Keratinocyte (primary cell): ENCODE data around the gene CFAP43. TPM values are rescaled to one million over a fixed set of nuclear protein-coding genes. Genes with fewer than 3 reads are reported as not detected.
A peak's percentile ranks its signal among the peaks of the same experiment; 100 is the strongest.

Experiments used
- DNase-seq: peaks from one replicate; pipeline ENCODE4 v3.0.0-alpha.2; 2011; ENCODE audit warnings: low read depth, missing footprints, low spot score
- FAIRE-seq: peaks from 2 replicates; lab custom pipeline; 2011; peaks lifted over from hg19 to GRCh38; lab: Jason Lieb, UNC
- H2AFZ ChIP-seq: 2 replicates; pipeline ENCODE4 v1.6.0; 2012; ENCODE audit warnings: low read length, control low read depth, inconsistent platforms; ENCODE audit not compliant: control insufficient read depth
- H3K27ac ChIP-seq: 2 replicates; pipeline ENCODE4 v1.5.1; 2011; ENCODE audit warnings: low read length; ENCODE audit not compliant: control insufficient read depth, insufficient read depth
- H3K27me3 ChIP-seq: 3 replicates; pipeline ENCODE4 v1.6.0; 2011; ENCODE audit warnings: low read length; ENCODE audit not compliant: control insufficient read depth, insufficient read depth; ENCODE audit errors: extremely low read depth
- H3K36me3 ChIP-seq, 2 experiments: 2 replicates in 1 of 2; 3 replicates in 1 of 2; pipeline ENCODE4 v1.5.1; 2011; ENCODE audit warnings: low read length in 2 of 2, mild to moderate bottlenecking in 1 of 2; ENCODE audit not compliant: control insufficient read depth in 2 of 2, insufficient read depth in 2 of 2; ENCODE audit errors: extremely low read depth in 1 of 2
- H3K4me1 ChIP-seq: 3 replicates; pipeline ENCODE4 v1.5.1; 2011; ENCODE audit warnings: low read length; ENCODE audit not compliant: control insufficient read depth, insufficient read depth; ENCODE audit errors: extremely low read depth
- H3K4me2 ChIP-seq: 3 replicates; pipeline ENCODE4 v1.6.0; 2011; ENCODE audit warnings: low read depth, low read length; ENCODE audit not compliant: control insufficient read depth, insufficient read depth; ENCODE audit errors: extremely low read depth
- H3K4me3 ChIP-seq, 3 experiments: fragments of 200-600 bp in 1 of 3; sonication (generic) in 1 of 3; 2 replicates in 2 of 3; 3 replicates in 1 of 3; pipeline ENCODE4 v1.5.1; 2011 to 2016; ENCODE audit warnings: low read length in 3 of 3, mild to moderate bottlenecking in 3 of 3, control low read depth in 2 of 3, inconsistent platforms in 1 of 3, low read depth in 1 of 3, mixed read lengths in 1 of 3, mixed run types in 1 of 3, moderate library complexity in 1 of 3; ENCODE audit not compliant: control insufficient read depth in 2 of 3, insufficient read depth in 2 of 3; ENCODE audit errors: extremely low read depth in 1 of 3
- H3K79me2 ChIP-seq: 2 replicates; pipeline ENCODE4 v1.6.0; 2012; ENCODE audit warnings: low read length; ENCODE audit not compliant: control insufficient read depth, insufficient read depth
- H3K9ac ChIP-seq: 3 replicates; pipeline ENCODE4 v1.6.0; 2011; ENCODE audit warnings: low read length; ENCODE audit not compliant: control insufficient read depth, insufficient read depth; ENCODE audit errors: extremely low read depth
- H3K9me1 ChIP-seq: 3 replicates; pipeline ENCODE4 v1.6.0; 2011; ENCODE audit warnings: low read length; ENCODE audit not compliant: control insufficient read depth, insufficient read depth; ENCODE audit errors: extremely low read depth
- H3K9me3 ChIP-seq: 2 replicates; pipeline ENCODE4 v1.5.1; 2012; ENCODE audit warnings: low read depth, low read length; ENCODE audit not compliant: control insufficient read depth
- H4K20me1 ChIP-seq: 3 replicates; pipeline ENCODE4 v1.6.0; 2011; ENCODE audit warnings: low read length; ENCODE audit not compliant: control insufficient read depth, insufficient read depth; ENCODE audit errors: extremely low read depth
- CTCF ChIP-seq, 3 experiments: IDR thresholded peaks in 1 of 3; conservative IDR thresholded peaks in 1 of 3; optimal IDR thresholded peaks in 1 of 3; 2 replicates in 2 of 3; 3 replicates in 1 of 3; pipeline versions ENCODE3 to v1.5.1; 2011; ENCODE audit warnings: low read length in 3 of 3, mild to moderate bottlenecking in 3 of 3, moderate library complexity in 2 of 3, control low read depth in 1 of 3, inconsistent platforms in 1 of 3; ENCODE audit not compliant: insufficient read depth in 2 of 3; ENCODE audit errors: extremely low read depth in 1 of 3
- EZH2 ChIP-seq: IDR thresholded peaks from one replicate; pipeline ENCODE4 v1.6.1; 2012; ENCODE audit warnings: inconsistent platforms, mild to moderate bottlenecking, low read length, moderate library complexity
- dilution Hi-C: fragments of 300-500 bp; cut with MboI; formaldehyde crosslinking; loops from one replicate; pipeline ENCODE4 v1.7.0; 2020; ENCODE audit warnings: low sequenced_read_pairs; ENCODE audit not compliant: extremely low pct_ligation_motif_present
- polyA plus RNA-seq, 5 experiments: library from polyadenylated mRNA; depleted of rRNA in 3 of 5; stranded (reverse) in 3 of 5; stranded (forward) in 1 of 5; unstranded in 1 of 5; fragments of >200 nt; gene quantifications; 1 replicate in 1 of 5; 2 replicates in 3 of 5; 3 replicates in 1 of 5; pipeline versions ENCODE4 v1.2.1 to v1.2.3, GENCODE V29; 2011 to 2012; ENCODE audit warnings: missing spikeins in 2 of 5, low read depth in 1 of 5, low replicate concordance in 1 of 5

The CFAP43 gene
- polyA plus RNA-seq, 1 donor (not counting 4 experiments of a cell fraction or from before 2014, with no cell fraction given) = 0.25 TPM

- Histone ChIP-seq H3K36me3 (no peaks in the 10 kb centered on the region), H3K9me3 (no peaks in the 10 kb centered on the region), H3K4me1 (no peaks in the 10 kb centered on the region), H3K9ac (no peak overlapping the region), H3K4me3 (no peak overlapping the region), H3K9me1 (no peaks in the 10 kb centered on the region), H3K27me3 (no peaks in the 10 kb centered on the region), H3K79me2 (no peaks in the 10 kb centered on the region), H4K20me1 (no peaks in the 10 kb centered on the region), H3K4me2 (no peak overlapping the region), H3K27ac (no peak overlapping the region), H2AFZ (no peak overlapping the region)
- no peak for TF ChIP-seq EZH2
- TF ChIP-seq CTCF (optimal IDR thresholded peaks at IDR 0.05 in 1 of 3, IDR thresholded peaks at IDR 0.05 in 1 of 3, conservative IDR thresholded peaks at IDR 0.05 in 1 of 3; ENCODE audit: extremely low read depth in 1 of 3, insufficient read depth in 2 of 3, low read length in 3 of 3) = no peak
- dilution Hi-C loops = no loop called here
- no peak for DNase-seq
- FAIRE-seq = no peak
Measured at GRCh38 chr10:104130041-104130440, 102.1 kb downstream of the CFAP43 start.

- dilution Hi-C loops = no loop called here
- H3K4me1 ChIP-seq = peaks cover 6% of the 10 kb centered on the region
- H3K9ac ChIP-seq = no peak overlapping the region
- no peak overlapping the region for H3K4me3 ChIP-seq
- H3K36me3 ChIP-seq = no peaks in the 10 kb centered on the region
- H2AFZ ChIP-seq = no peak overlapping the region
- no peaks in the 10 kb centered on the region for H3K9me3 ChIP-seq
- H4K20me1 ChIP-seq = no peaks in the 10 kb centered on the region
- H3K9me1 ChIP-seq = no peaks in the 10 kb centered on the region
- no peak overlapping the region for H3K27ac ChIP-seq
- peaks cover 1% of the 10 kb centered on the region for H3K79me2 ChIP-seq
- FAIRE-seq (peak; percentile 64), DNase-seq (no peak)
- no peak overlapping the region for H3K4me2 ChIP-seq
- no peak for TF ChIP-seq CTCF (optimal IDR thresholded peaks at IDR 0.05 in 1 of 3, IDR thresholded peaks at IDR 0.05 in 1 of 3, conservative IDR thresholded peaks at IDR 0.05 in 1 of 3; ENCODE audit: extremely low read depth in 1 of 3, insufficient read depth in 2 of 3, low read length in 3 of 3)
- no peaks in the 10 kb centered on the region for H3K27me3 ChIP-seq
Measured at GRCh38 chr10:104128214-104128613, 104.0 kb downstream of the CFAP43 start.
